ENCODE data around the gene GPRC5D.

GRCh38 chr12:12938541-12938940 is 13.4 kb downstream of the GPRC5D start:
- TF ChIP-seq KAT7 (CRISPR knock-in tag; IDR thresholded peaks at IDR 0.05; ENCODE audit: borderline replicate concordance) (no peak), ATF6 (CRISPR knock-in tag; IDR thresholded peaks at IDR 0.05) (no peak), ZNF232 (CRISPR knock-in tag; IDR thresholded peaks at IDR 0.05) (no peak), CREB1 (CRISPR knock-in tag; IDR thresholded peaks at IDR 0.05) (no peak), CTCF (IDR thresholded peaks at IDR 0.05) (no peak), ATF3 (CRISPR knock-in tag; conservative IDR thresholded peaks at IDR 0.05) (no peak), MAX (CRISPR knock-in tag; IDR thresholded peaks at IDR 0.05) (no peak), ZNF317 (CRISPR knock-in tag; IDR thresholded peaks at IDR 0.05; ENCODE audit: borderline replicate concordance, low read depth) (no peak)

Measured in WTC11 (cell line).